ENCODE results near the gene TMEM51.

The TMEM51 gene, protein sequence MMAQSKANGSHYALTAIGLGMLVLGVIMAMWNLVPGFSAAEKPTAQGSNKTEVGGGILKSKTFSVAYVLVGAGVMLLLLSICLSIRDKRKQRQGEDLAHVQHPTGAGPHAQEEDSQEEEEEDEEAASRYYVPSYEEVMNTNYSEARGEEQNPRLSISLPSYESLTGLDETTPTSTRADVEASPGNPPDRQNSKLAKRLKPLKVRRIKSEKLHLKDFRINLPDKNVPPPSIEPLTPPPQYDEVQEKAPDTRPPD
- total RNA-seq = 0 to 0.13 reads per million in 2 donors

DNA sequence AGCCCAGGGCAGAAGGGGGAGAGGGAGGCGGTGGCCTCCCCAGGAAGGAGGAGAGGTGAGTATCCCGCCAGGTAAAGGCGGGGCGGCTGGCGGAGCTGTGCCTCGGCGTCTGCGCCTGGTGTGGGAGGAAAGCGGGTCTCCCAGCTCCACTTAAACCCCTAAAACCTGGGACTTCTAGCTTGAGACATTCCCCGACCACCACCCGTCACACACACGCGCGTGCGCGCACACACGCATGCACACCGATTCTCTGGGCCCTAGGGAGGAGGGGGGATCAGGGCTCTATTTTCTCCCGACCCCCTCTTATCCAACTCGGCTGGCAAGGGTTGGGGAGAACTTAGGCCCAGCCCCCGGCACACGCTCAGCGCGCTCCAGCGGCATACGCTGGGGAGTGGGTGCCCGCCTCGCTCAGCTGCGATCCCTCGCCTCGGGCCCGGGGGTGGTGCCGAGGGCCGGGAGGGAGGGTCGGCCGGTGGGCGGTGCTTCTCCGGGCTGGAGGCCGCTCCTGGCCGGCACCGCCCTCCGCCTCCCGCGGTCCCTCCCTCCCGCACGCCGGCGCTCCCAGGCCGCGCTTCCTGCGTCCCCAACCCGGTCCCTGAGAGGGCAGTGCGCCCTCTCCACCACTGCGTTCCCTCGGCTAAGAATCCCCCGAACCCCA, at the start of gene TMEM51:
Gene TMEM51 (plus strand): TSS at position 564 of the 658 bp plus-strand sequence. CDS start 61,341 bp downstream, outside the sequence.
- peak in 1 of 5 experiments; percentile 12 for DNase-seq

GRCh38 chr1:15103906-15104305, 49.6 kb upstream of the TMEM51 start:
- no peak for DNase-seq

GRCh38 chr1:15104768-15105167, 48.8 kb upstream of the TMEM51 start:
- DNase-seq = no peak

GRCh38 chr1:15106608-15107007, 46.9 kb upstream of the TMEM51 start:
- no peak for DNase-seq

- no peak for DNase-seq
These were observed 46.4 kb upstream of the TMEM51 start for GRCh38 chr1:15107058-15107687.

GRCh38 chr1:15107911-15108310, 45.6 kb upstream of the TMEM51 start:
- DNase-seq = no peak

DNA sequence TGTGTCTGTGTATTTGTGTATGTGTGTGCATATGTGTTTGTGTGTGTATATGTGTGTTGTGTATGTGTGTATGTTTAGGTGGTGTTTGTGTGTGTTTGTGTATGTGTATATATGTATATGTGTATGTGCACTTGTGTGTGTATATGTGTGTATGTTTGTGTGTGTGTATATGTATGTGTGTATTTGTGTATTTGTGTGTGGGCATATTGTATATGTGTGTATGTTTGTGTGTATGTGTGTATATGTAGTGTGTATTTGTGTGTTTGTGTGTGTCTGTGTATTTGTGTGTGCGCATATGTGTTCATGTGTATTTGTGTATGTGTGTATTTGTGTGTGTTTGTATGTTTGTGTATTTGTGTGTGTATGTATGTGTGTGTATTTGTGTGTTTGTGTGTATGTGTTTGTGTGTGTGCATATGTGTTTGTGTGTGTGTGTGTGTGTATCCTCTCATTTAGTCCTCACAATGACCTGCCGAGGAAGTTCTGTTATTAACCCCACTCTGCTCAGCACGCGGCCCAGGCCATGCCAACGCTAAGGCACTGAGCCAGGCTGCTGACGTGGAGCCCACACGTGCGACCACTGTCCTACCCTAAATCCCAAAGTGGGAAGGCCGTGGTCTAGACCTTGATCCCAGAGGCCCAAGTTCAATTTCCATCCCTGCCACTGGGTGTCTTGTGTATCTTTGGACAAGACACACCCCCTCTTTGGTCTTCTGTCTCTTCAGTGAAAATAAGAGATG, 43.2 kb upstream of the TMEM51 start:
- DNase-seq = no peak

- DNase-seq = no peak
These were observed 42.7 kb upstream of the TMEM51 start for GRCh38 chr1:15110867-15111230.

DNA sequence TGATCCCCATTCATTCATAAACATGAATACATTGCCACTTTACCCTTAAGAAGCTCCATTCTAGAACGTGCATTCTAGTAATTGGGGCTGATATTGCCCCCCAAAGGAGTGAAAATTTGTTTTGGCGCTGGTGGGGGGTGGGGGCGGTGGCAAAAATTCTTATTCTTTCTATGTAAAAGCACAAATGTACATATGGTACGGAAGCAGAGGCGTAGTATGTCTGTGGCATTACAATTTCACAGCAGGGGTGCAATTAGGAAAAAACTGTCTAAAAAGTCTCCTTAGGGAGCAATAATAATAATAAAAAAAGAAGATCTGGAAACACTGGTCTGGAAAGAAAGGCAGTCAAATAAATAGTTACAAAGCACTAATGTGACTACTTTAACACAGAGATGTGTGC, 40.4 kb upstream of the TMEM51 start:
- no peak for DNase-seq

- no peak for DNase-seq
These were observed 38.7 kb upstream of the TMEM51 start for GRCh38 chr1:15114884-15115283.

DNA sequence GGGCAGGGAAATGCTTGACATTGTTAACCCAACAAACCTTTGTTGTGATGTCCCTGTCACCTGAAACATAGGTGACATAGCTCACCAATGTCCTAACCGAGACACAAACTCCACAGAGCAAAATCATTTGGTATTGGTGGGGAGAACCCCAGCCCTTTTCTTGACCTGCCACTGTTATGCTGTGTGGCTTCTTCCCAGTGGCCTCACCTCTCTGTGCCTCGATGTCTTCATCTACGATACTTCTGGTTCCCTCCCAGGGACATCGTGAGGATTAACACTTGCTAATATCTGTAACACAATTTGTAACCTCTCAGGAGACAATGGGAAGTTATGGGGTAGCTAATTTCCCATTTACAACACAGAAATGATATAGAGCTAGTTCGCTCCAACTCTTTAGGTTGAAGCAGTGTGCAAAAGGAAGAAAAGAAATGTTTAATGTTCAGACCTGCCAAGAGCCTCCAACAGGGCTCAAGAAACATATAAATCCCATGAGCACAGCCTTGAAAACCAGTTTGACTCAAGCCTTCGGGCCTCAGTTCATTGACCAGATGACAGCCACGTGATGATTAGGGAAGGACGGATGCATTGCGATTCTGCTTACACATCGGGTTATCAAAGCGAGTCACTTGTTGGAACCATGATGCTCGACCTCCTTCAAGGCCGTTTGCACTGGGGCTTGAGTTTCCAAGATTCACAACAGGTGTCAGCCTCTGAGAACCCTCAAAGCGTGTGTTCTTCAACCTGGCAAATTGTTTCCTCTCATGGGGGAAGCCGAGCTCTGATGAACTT, 37.8 kb upstream of the TMEM51 start:
- no peak for DNase-seq

GRCh38 chr1:15116966-15117365, 36.6 kb upstream of the TMEM51 start:
- DNase-seq = no peak

GRCh38 chr1:15117671-15118325, 35.7 kb upstream of the TMEM51 start:
- no peak for DNase-seq

GRCh38 chr1:15118579-15118978, 35.0 kb upstream of the TMEM51 start:
- DNase-seq = no peak

DNA sequence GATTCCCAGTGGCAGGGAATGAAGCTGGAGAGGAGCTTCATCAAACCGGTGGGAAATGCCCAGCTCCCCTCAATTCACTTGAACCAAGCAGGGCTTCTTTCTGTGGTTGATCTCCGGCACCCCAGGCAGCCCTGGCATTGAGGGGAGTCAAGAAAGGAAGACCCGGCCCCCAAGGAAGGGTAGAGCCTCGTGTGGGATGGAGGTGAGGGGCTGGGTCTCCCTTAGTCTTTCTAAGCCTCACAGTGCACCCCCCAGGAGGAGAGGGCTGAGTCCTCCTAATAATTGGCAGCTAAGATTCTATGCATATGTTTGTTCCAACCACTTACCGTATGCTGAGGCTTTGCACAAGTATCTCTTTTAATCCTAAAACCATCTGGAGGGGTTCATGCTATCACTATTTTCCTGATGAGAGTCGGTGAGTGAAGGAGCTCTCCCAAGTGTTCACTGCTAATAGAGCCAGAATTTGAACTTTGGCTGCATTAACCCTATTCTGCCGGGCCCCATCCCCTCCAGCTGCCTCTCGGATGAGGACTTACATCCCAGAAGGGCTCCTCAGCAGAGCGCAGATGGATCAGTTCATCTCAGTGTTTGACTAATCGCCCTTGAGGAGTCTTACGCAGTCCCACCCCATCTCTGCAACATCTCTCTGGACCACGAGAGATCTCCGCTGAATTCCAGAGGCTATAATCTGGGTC, 33.1 kb upstream of the TMEM51 start:
- no peak for DNase-seq

- no peak for DNase-seq
These were observed 31.2 kb upstream of the TMEM51 start for GRCh38 chr1:15122331-15122730.

DNA sequence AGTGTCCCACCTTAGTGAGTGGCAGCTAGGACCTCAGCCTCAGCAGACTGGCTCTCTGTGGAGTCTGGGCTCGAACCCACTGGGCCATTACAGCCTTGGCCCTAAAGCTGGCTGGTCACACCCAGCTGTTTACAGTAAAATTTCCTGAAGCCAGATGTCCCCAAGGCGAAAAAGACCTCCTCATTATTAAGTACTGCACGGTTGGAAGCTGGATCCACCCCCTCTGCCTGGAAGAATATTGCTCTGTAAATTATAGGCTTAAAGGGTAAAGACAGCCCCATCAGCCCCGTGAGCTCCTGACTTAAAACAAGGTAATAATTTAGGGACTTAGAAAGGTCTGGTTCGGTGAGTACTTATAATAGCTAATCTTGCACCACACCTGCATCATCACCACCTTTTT, 30.3 kb upstream of the TMEM51 start:
- DNase-seq = no peak

- no peak for DNase-seq
These were observed 29.6 kb upstream of the TMEM51 start for GRCh38 chr1:15123925-15124324.

DNA sequence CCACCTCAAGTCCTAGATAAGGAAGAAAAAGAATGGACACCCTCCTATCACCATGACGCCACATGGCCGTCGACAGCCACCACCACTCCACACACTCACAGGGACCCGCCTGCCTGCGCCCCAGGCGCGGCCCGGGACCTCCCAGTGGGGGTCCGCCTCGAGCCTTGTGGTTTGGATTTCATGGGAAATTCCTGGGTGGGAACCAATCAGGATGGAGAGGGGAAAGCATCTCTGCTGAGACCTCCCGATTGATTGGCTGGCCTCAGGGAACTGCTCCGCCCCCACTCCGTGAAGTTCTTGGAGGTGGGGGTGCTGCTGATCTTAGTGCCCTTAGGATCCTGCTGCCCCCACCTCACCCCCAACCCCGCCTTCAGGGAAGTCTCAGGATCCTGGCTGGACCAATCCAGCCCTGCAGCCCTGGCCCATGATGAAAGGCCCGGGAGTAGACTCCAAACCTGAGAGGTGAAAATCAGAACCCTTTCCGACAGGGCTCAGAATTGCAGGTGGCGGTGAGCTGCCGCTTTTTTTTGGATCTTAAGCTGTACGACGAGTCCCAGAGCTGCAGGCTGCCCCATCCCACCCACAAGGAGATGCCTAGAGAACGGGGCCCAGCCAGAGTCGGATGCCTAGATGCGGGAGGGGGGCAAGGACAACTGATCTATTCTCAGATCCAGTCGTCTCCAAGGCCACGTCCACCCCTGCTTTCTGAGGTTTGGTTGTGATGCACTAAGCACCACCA, 29.0 kb upstream of the TMEM51 start:
- no peak for DNase-seq

GRCh38 chr1:15125101-15125745, 28.3 kb upstream of the TMEM51 start:
- DNase-seq = no peak
